Spleen (tissue), 11 donors: ENCODE measurements around the gene GYG2. TPM values are rescaled to one million over a fixed set of nuclear protein-coding genes. Genes with fewer than 3 reads are reported as not detected.
A peak's percentile ranks its signal among the peaks of the same experiment; 100 is the strongest.

Source experiments
- DNase-seq: peaks from one replicate; pipeline ENCODE4 v3.0.0-alpha.2; 2020
- H3K27ac ChIP-seq, 8 donors: fragments of 200-600 bp; sonication (generic) in 7 of 8; 1 replicate in 4 of 8; 2 replicates in 4 of 8; pipeline versions ENCODE4 v1.5.0 to v1.8.0; 2016 to 2021; ENCODE audit warnings: inconsistent platforms in 4 of 8, mild to moderate bottlenecking in 4 of 8, moderate library complexity in 1 of 8
- H3K27me3 ChIP-seq, 7 donors: fragments of 200-600 bp; sonication (generic) in 6 of 7; replicated peaks in 1 of 7; 1 replicate in 4 of 7; 2 replicates in 3 of 7; pipeline versions ENCODE4 v1.5.0 to v1.8.0; 2016 to 2021; ENCODE audit warnings: inconsistent platforms in 3 of 7, mild to moderate bottlenecking in 1 of 7
- H3K36me3 ChIP-seq, 6 donors: fragments of 200-600 bp; sonication (generic) in 5 of 6; 1 replicate in 4 of 6; 2 replicates in 2 of 6; pipeline versions ENCODE4 v1.5.0 to v1.8.0; 2016 to 2021; ENCODE audit warnings: inconsistent platforms in 2 of 6
- H3K4me1 ChIP-seq, 6 donors: fragments of 200-600 bp; sonication (generic) in 5 of 6; 1 replicate in 3 of 6; 2 replicates in 3 of 6; pipeline versions ENCODE4 v1.5.0 to v1.8.0; 2016 to 2021; ENCODE audit warnings: inconsistent platforms in 3 of 6
- H3K4me3 ChIP-seq, 8 donors: fragments of 200-600 bp; sonication (generic) in 7 of 8; 1 replicate in 4 of 8; 2 replicates in 4 of 8; pipeline versions ENCODE4 v1.5.0 to v1.8.0; 2016 to 2021; ENCODE audit warnings: inconsistent platforms in 4 of 8, mild to moderate bottlenecking in 4 of 8, moderate library complexity in 2 of 8
- H3K9me3 ChIP-seq, 8 donors: fragments of 200-600 bp; sonication (generic) in 7 of 8; 1 replicate in 4 of 8; 2 replicates in 4 of 8; pipeline versions ENCODE4 v1.5.0 to v1.8.0; 2016 to 2021; ENCODE audit warnings: inconsistent platforms in 4 of 8
- CTCF ChIP-seq, 11 experiments: fragments of 200-600 bp in 7 of 11; fragments of 450-650 bp in 4 of 11; sonication (generic) in 4 of 11; IDR thresholded peaks in 8 of 11; conservative IDR thresholded peaks in 3 of 11; 1 replicate in 7 of 11; 2 replicates in 4 of 11; pipeline versions ENCODE4 v1.4.0 to v1.8.0; 2016 to 2021; ENCODE audit warnings: antibody characterized with exemption in 11 of 11, inconsistent platforms in 4 of 11, mild to moderate bottlenecking in 1 of 11
- POLR2A ChIP-seq, 3 donors: fragments of 450-650 bp; IDR thresholded peaks; one replicate each; pipeline ENCODE4 v1.5.1; 2017; ENCODE audit warnings: antibody characterized with exemption in 3 of 3, mild to moderate bottlenecking in 1 of 3
- POLR2AphosphoS5 ChIP-seq, 3 donors: sonication (generic); formaldehyde crosslinking; IDR thresholded peaks; one replicate each; pipeline ENCODE4 v1.5.1; 2017; ENCODE audit warnings: antibody characterized with exemption in 3 of 3
- WGBS, 5 donors: extraction: QIAGEN DNeasy Blood & Tissue Kit in 3 of 5; methylation state at CpG; one replicate each; pipeline versions ENCODE4 v1.1.5 to v1.1.7; 2013 to 2018; 5-methylcytosine and 5-hydroxymethylcytosine counted together
- intact Hi-C: fragments of 100-400 bp; cut with DNase I; formaldehyde crosslinking; loops from one replicate; pipeline ENCODE4 v1.15.0; 2023; ENCODE audit warnings: low total_unique reads
- polyA plus RNA-seq, 3 donors: library from polyadenylated mRNA; stranded (reverse); fragments of 200-250 nt; gene quantifications; one replicate each; pipeline ENCODE4 v1.2.1, GENCODE V29; 2013
- total RNA-seq, 7 donors: library from RNA; depleted of rRNA in 3 of 7; stranded (reverse); fragments of >200 nt in 3 of 7; fragmentation: NEBNext Ultra II Directional in 4 of 7; extraction: Animal tissue kit (Norgen Biotek cat#: 25700) in 4 of 7; gene quantifications; one replicate each; pipeline versions ENCODE4 v1.1.0 to v1.2.1, GENCODE V29; 2016 to 2021
- donor health status: healthy with polysubstance abuse.
- donor health status: DM: no; HTN: no; CAD: no; lungs with moderate emphysema.
- donor health status: DM: no; HTN: no; CAD: no.
- donor health status: Bipolar disorder and iron deficiency.
- donor health status: healthy.
- donor health status: DM: no; HTN: no; CAD: no.
- donor health status: DM: yes; HTN: yes; CAD: no.

Gene GYG2
- total and polyA plus RNA-seq, 10 donors: 0.22 to 0.92 (median 0.35) TPM; not detected in 2

- Histone ChIP-seq H3K27ac (no peak overlapping the region), H3K36me3 (no peaks in the 10 kb centered on the region), H3K9me3 (peaks cover 0 to 4% (median 0%) of the 10 kb centered on the region in 8 donors), H3K4me1 (peaks cover 0 to 14% (median 0%) of the 10 kb centered on the region in 6 donors), H3K4me3 (peak overlapping the region in 2 of 8 donors; percentile 30 to 57), H3K27me3 (peaks cover 0 to 55% (median 23%) of the 10 kb centered on the region in 7 donors)
- DNase-seq: no peak
- TF ChIP-seq CTCF (IDR thresholded peaks at IDR 0.05 in 8 of 11, conservative IDR thresholded peaks at IDR 0.05 in 3 of 11): no peak
- TF ChIP-seq POLR2A (IDR thresholded peaks at IDR 0.05): no peak
- TF ChIP-seq POLR2AphosphoS5 (IDR thresholded peaks at IDR 0.05): no peak
- intact Hi-C loops: no loop called here
- 4 to 55% (median 19%) methylated on average over 22 to 62 of the region's 62 CpGs for WGBS, 5 donors
These were observed 928 bp downstream of the GYG2 start for GRCh38 chrX:2829469-2830246.

- H3K27ac ChIP-seq: no peak overlapping the region
These were observed 2.9 kb downstream of the GYG2 start for GRCh38 chrX:2831471-2832228.

GRCh38 chrX:2837961-2838360 lies 9.2 kb downstream of the GYG2 start:
- TF ChIP-seq POLR2A (IDR thresholded peaks at IDR 0.05) (no peak), CTCF (IDR thresholded peaks at IDR 0.05 in 8 of 11, conservative IDR thresholded peaks at IDR 0.05 in 3 of 11) (no peak), POLR2AphosphoS5 (IDR thresholded peaks at IDR 0.05) (no peak)
- no peaks in the 10 kb centered on the region for H3K27me3 ChIP-seq
- H3K36me3 ChIP-seq: no peaks in the 10 kb centered on the region
- WGBS, 5 donors: 85 to 97% (median 96%) methylated on average over 2 of the region's 2 CpGs
- intact Hi-C loops: no loop called here
- no peak for DNase-seq
- H3K27ac ChIP-seq: no peak overlapping the region
- H3K4me1 ChIP-seq: no peaks in the 10 kb centered on the region
- H3K9me3 ChIP-seq: peaks cover 0 to 36% (median 11%) of the 10 kb centered on the region in 8 donors
- H3K4me3 ChIP-seq: no peak overlapping the region

More at GRCh38 chrX:2831471-2832228, 2.9 kb downstream of the GYG2 start:
- no peak overlapping the region for H3K4me3 ChIP-seq
- peaks cover 0 to 5% (median 0%) of the 10 kb centered on the region in 8 donors for H3K9me3 ChIP-seq
- DNase-seq: no peak
- peaks cover 0 to 14% (median 0%) of the 10 kb centered on the region in 6 donors for H3K4me1 ChIP-seq
- intact Hi-C loops: no loop called here
- no peaks in the 10 kb centered on the region for H3K36me3 ChIP-seq
- 86 to 95% (median 87%) methylated on average over 13 to 14 of the region's 14 CpGs for WGBS, 5 donors
- TF ChIP-seq POLR2A (IDR thresholded peaks at IDR 0.05) (no peak), POLR2AphosphoS5 (IDR thresholded peaks at IDR 0.05) (no peak), CTCF (IDR thresholded peaks at IDR 0.05 in 8 of 11, conservative IDR thresholded peaks at IDR 0.05 in 3 of 11) (no peak)
- peaks cover 0 to 46% (median 23%) of the 10 kb centered on the region in 7 donors for H3K27me3 ChIP-seq

- DNase-seq: no peak
- 82 to 94% (median 91%) methylated on average over 1 of the region's 1 CpG for WGBS, 5 donors
- no peak overlapping the region for H3K27ac ChIP-seq
- intact Hi-C loops: no loop called here
- no peak overlapping the region for H3K4me3 ChIP-seq
- no peaks in the 10 kb centered on the region for H3K36me3 ChIP-seq
- no peaks in the 10 kb centered on the region for H3K4me1 ChIP-seq
- H3K9me3 ChIP-seq: peaks cover 0 to 36% (median 11%) of the 10 kb centered on the region in 8 donors
- TF ChIP-seq CTCF (IDR thresholded peaks at IDR 0.05 in 8 of 11, conservative IDR thresholded peaks at IDR 0.05 in 3 of 11): no peak
- no peak for TF ChIP-seq POLR2A (IDR thresholded peaks at IDR 0.05)
- H3K27me3 ChIP-seq: no peaks in the 10 kb centered on the region
These were observed 12.2 kb downstream of the GYG2 start for GRCh38 chrX:2840961-2841360.
